ENCODE data around the gene AK8. TPM values are rescaled to one million over a fixed set of nuclear protein-coding genes. Genes with fewer than 3 reads are reported as not detected.

The AK8 gene
- polyA plus RNA-seq, 1 experiment, result 0.53 TPM

GRCh38 chr9:132768932-132769905 is 108.9 kb downstream of the AK8 start:
- Histone ChIP-seq H3K36me3 (ENCODE audit: control insufficient read depth, insufficient read depth, low read length) (no peaks in the 10 kb centered on the region), H3K27me3 (ENCODE audit: control insufficient read depth, insufficient read depth, low read length) (no peaks in the 10 kb centered on the region), H3K4me3 (ENCODE audit: low read depth, low read length) (peak overlapping the region; percentile 52)
- no peak for DNase-seq (ENCODE audit: low read depth)
- POLR2A ChIA-PET, result interaction anchor here (0.7 kb wide), 1 partner anchor 1256 kb away, joined by 8 read pairs; the partner anchor contains the start of gene BRD3OS
- TF ChIP-seq CTCF (IDR thresholded peaks at IDR 0.05; ENCODE audit: insufficient read depth, low read depth, low read length), result peak; percentile 53
- CTCF ChIA-PET, result interaction anchor here (0.7 to 1.8 kb wide), 7 partner anchors 9 to 144 kb away, joined by 3 to 5 read pairs (median 3); no protein-coding TSS in a partner anchor

GRCh38 chr9:132763574-132763973 is 114.5 kb downstream of the AK8 start:
- ChIA-PET POLR2A (no interaction called here), CTCF (no interaction called here)
- Histone ChIP-seq H3K27me3 (ENCODE audit: control insufficient read depth, insufficient read depth, low read length) (peaks cover 7% of the 10 kb centered on the region; the same call in 1 of the 2 replicates), H3K4me3 (ENCODE audit: low read depth, low read length) (no peak overlapping the region), H3K36me3 (ENCODE audit: control insufficient read depth, insufficient read depth, low read length) (no peaks in the 10 kb centered on the region)
- no peak for TF ChIP-seq CTCF (IDR thresholded peaks at IDR 0.05; ENCODE audit: insufficient read depth, low read depth, low read length)
- no peak for DNase-seq (ENCODE audit: low read depth)

GRCh38 chr9:132762896-132763295 is 115.2 kb downstream of the AK8 start:
- Histone ChIP-seq H3K4me3 (ENCODE audit: low read depth, low read length) (no peak overlapping the region), H3K27me3 (ENCODE audit: control insufficient read depth, insufficient read depth, low read length) (peaks cover 7% of the 10 kb centered on the region; the same call in 1 of the 2 replicates), H3K36me3 (ENCODE audit: control insufficient read depth, insufficient read depth, low read length) (no peaks in the 10 kb centered on the region)
- DNase-seq (ENCODE audit: low read depth), result no peak
- CTCF ChIA-PET, result interaction anchor here (0.7 kb wide), 1 partner anchor 119 kb away, joined by 4 read pairs; no protein-coding TSS in a partner anchor
- TF ChIP-seq CTCF (IDR thresholded peaks at IDR 0.05; ENCODE audit: insufficient read depth, low read depth, low read length), result no peak
- POLR2A ChIA-PET, result no interaction called here

GRCh38 chr9:132761602-132762001 is 116.5 kb downstream of the AK8 start:
- ChIA-PET POLR2A (no interaction called here), CTCF (interaction anchor here (0.7 kb wide), 1 partner anchor 74 kb away, joined by 4 read pairs; no protein-coding TSS in a partner anchor)
- no peak for DNase-seq (ENCODE audit: low read depth)
- no peaks in the 10 kb centered on the region for H3K36me3 ChIP-seq (ENCODE audit: control insufficient read depth, insufficient read depth, low read length)
- no peak overlapping the region for H3K4me3 ChIP-seq (ENCODE audit: low read depth, low read length)
- no peak for TF ChIP-seq CTCF (IDR thresholded peaks at IDR 0.05; ENCODE audit: insufficient read depth, low read depth, low read length)
- H3K27me3 ChIP-seq (ENCODE audit: control insufficient read depth, insufficient read depth, low read length), result peaks cover 7% of the 10 kb centered on the region; the same call in 1 of the 2 replicates

- H3K4me3 ChIP-seq (ENCODE audit: low read depth, low read length), result no peak overlapping the region
- no peak for TF ChIP-seq CTCF (IDR thresholded peaks at IDR 0.05; ENCODE audit: insufficient read depth, low read depth, low read length)
- peaks cover 9% of the 10 kb centered on the region for H3K27me3 ChIP-seq (ENCODE audit: control insufficient read depth, insufficient read depth, low read length)
- H3K36me3 ChIP-seq (ENCODE audit: control insufficient read depth, insufficient read depth, low read length), result no peaks in the 10 kb centered on the region
- POLR2A ChIA-PET, result no interaction called here
- CTCF ChIA-PET, result interaction anchor here (1.5 kb wide), 1 partner anchor 9 kb away, joined by 4 read pairs; no protein-coding TSS in a partner anchor
- no peak for DNase-seq (ENCODE audit: low read depth)
Measured at GRCh38 chr9:132760057-132760456, 118.0 kb downstream of the AK8 start.
